Neural cell (in vitro differentiated cells): ENCODE results near the gene SYP. TPM values are rescaled to one million over a fixed set of nuclear protein-coding genes. Genes with fewer than 3 reads are reported as not detected.

Experiments used
- H2AFZ ChIP-seq: fragments of 200-600, 300-800 bp; sonication (generic), shearing (Covaris generic); 2 replicates; pipeline ENCODE4 v1.6.0; 2014; ENCODE audit warnings: low read depth, mild to moderate bottlenecking, antibody characterized with exemption, low read length, moderate library complexity
- H3F3A ChIP-seq: fragments of 200-600 bp; shearing (Covaris generic); 2 replicates; pipeline ENCODE4 v1.6.1; 2016; ENCODE audit warnings: mild to moderate bottlenecking, moderate library complexity, mixed read lengths, antibody characterized with exemption, low read length; ENCODE audit not compliant: insufficient read depth, poor library complexity, severe bottlenecking
- H3K27ac ChIP-seq: fragments of 200-600, 300-800 bp; sonication (generic), shearing (Covaris generic); 2 replicates; pipeline ENCODE4 v1.5.1; 2014; ENCODE audit warnings: mild to moderate bottlenecking, low read length, moderate library complexity
- H3K27me3 ChIP-seq: fragments of 300-800, 200-600 bp; sonication (generic), shearing (Covaris generic); 2 replicates; pipeline ENCODE4 v1.6.0; 2014; ENCODE audit warnings: mild to moderate bottlenecking, low read depth, low read length, moderate library complexity; ENCODE audit not compliant: insufficient read depth
- H3K36me3 ChIP-seq: fragments of 300-800, 200-600 bp; sonication (generic), shearing (Covaris generic); 2 replicates; pipeline ENCODE4 v1.5.1; 2014; ENCODE audit warnings: mild to moderate bottlenecking, antibody characterized with exemption, low read length, moderate library complexity; ENCODE audit not compliant: insufficient read depth
- H3K4me2 ChIP-seq: fragments of 300-800, 200-600 bp; sonication (generic), shearing (Covaris generic); 2 replicates; pipeline ENCODE4 v1.6.0; 2014; ENCODE audit warnings: mild to moderate bottlenecking, low read length
- H3K4me3 ChIP-seq: fragments of 300-800, 200-600 bp; sonication (generic), shearing (Covaris generic); 2 replicates; pipeline ENCODE4 v1.5.1; 2014; ENCODE audit warnings: mild to moderate bottlenecking, low read length, moderate library complexity
- H3K79me2 ChIP-seq: fragments of 200-600 bp; shearing (Covaris generic); replicated peaks from 2 replicates; pipeline ENCODE4 v1.6.0; 2014; ENCODE audit warnings: mild to moderate bottlenecking, low read length, moderate library complexity; ENCODE audit not compliant: insufficient read depth
- H3K9ac ChIP-seq: fragments of 300-800, 200-600 bp; sonication (generic), shearing (Covaris generic); 2 replicates; pipeline ENCODE4 v1.6.1; 2016; ENCODE audit warnings: mild to moderate bottlenecking, low read length, mixed read lengths
- H3K9me2 ChIP-seq: fragments of 200-600 bp; shearing (Covaris generic); 2 replicates; pipeline ENCODE4 v1.6.1; 2016; ENCODE audit warnings: mild to moderate bottlenecking, low read length, mixed read lengths; ENCODE audit not compliant: insufficient read depth
- H3K9me3 ChIP-seq: fragments of 200-600, 300-800 bp; sonication (generic), shearing (Covaris generic); 2 replicates; pipeline ENCODE4 v1.6.1; 2016; ENCODE audit warnings: mild to moderate bottlenecking, mixed run types, low read length, moderate library complexity, mixed read lengths
- H4K20me1 ChIP-seq: fragments of 200-600 bp; shearing (Covaris generic); 2 replicates; pipeline ENCODE4 v1.6.1; 2016; ENCODE audit warnings: mild to moderate bottlenecking, mixed run types; ENCODE audit not compliant: insufficient read depth
- CTCF ChIP-seq: fragments of 450-650 bp; IDR thresholded peaks from 2 replicates; pipeline ENCODE4 v1.5.1; 2014; ENCODE audit warnings: antibody characterized with exemption, mild to moderate bottlenecking, moderate library complexity; ENCODE audit not compliant: poor library complexity, severe bottlenecking
- EP300 ChIP-seq: fragments of 450-650 bp; conservative IDR thresholded peaks from 2 replicates; pipeline ENCODE4 v1.6.1; 2014; ENCODE audit warnings: antibody characterized with exemption, mild to moderate bottlenecking, moderate library complexity; ENCODE audit not compliant: poor library complexity, severe bottlenecking
- EZH2 ChIP-seq: fragments of 200-600, 300-800 bp; shearing (Covaris generic), sonication (generic); IDR thresholded peaks from 2 replicates; pipeline ENCODE4 v1.6.1; 2014; ENCODE audit warnings: antibody characterized with exemption, low read length, borderline replicate concordance, mild to moderate bottlenecking; ENCODE audit not compliant: insufficient read depth, poor library complexity, severe bottlenecking
- MXI1 ChIP-seq: fragments of 450-650 bp; conservative IDR thresholded peaks from 2 replicates; pipeline ENCODE4 v1.6.1; 2014; ENCODE audit warnings: antibody characterized with exemption, mild to moderate bottlenecking; ENCODE audit not compliant: poor library complexity, severe bottlenecking
- POLR2AphosphoS5 ChIP-seq: IDR thresholded peaks from 2 replicates; pipeline ENCODE4 v1.6.1; 2012
- RAD21 ChIP-seq: fragments of 450-650 bp; conservative IDR thresholded peaks from 2 replicates; pipeline ENCODE4 v1.6.1; 2014; ENCODE audit warnings: antibody characterized with exemption, mild to moderate bottlenecking, moderate library complexity
- REST ChIP-seq: IDR thresholded peaks from 2 replicates; pipeline ENCODE4 v1.6.1; 2012; ENCODE audit warnings: borderline replicate concordance
- SMC3 ChIP-seq: fragments of 450-650 bp; conservative IDR thresholded peaks from 2 replicates; pipeline ENCODE4 v1.6.1; 2014; ENCODE audit warnings: antibody characterized with exemption, mild to moderate bottlenecking, moderate library complexity; ENCODE audit not compliant: poor library complexity
- TAF1 ChIP-seq: IDR thresholded peaks from 2 replicates; pipeline ENCODE4 v1.6.1; 2012; ENCODE audit warnings: low read depth
- polyA plus RNA-seq: library from polyadenylated mRNA; depleted of rRNA; stranded (reverse); fragments of >200 nt; gene quantifications from 2 replicates; pipeline ENCODE4 v1.2.3, GENCODE V29; 2014

Gene SYP
- polyA plus RNA-seq, 1 donor from 2014 or later, result 240 TPM

DNA sequence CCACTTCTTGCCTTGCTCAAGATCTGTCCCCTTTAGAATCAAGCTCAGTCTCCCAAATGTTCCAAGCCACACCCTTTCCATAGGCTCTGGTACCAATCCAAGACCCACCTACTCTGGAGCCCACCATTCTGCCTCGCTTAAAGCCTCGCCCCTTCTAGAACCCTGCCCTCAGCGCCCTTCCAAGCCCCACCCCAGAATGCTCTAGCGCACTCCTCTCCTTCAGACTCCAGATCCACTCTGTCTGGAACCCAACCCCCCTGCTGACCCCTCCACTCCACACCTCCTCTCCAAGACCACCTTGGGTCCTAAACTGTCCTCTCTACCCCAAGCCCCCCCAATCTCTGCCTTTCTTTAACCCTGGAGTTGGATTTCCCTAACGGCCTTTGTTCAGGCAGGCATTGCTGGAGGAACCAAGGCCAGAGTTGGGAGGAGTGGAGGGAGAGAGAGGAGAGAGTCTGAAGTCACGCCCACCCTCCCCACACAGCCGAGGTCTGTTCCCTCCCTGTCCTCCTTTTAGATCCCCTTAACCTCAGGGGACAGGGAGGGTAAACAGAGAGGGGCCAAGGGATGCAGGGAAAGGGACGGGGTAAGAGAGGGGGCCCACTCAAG, 11.4 kb downstream of the SYP start:
- H3K4me2 ChIP-seq, result no peak overlapping the region
- no peak overlapping the region for H3K4me3 ChIP-seq
- no peak overlapping the region for H2AFZ ChIP-seq
- H3K27me3 ChIP-seq, result no peaks in the 10 kb centered on the region
- H3F3A ChIP-seq, result no peaks in the 10 kb centered on the region
- H3K9me3 ChIP-seq, result no peaks in the 10 kb centered on the region
- no peak overlapping the region for H3K9ac ChIP-seq
- TF ChIP-seq TAF1, result no peak
- no peak for TF ChIP-seq CTCF
- TF ChIP-seq REST, result no peak
- TF ChIP-seq POLR2AphosphoS5, result no peak
- no peak for TF ChIP-seq RAD21
- TF ChIP-seq MXI1, result no peak
- no peak for TF ChIP-seq EZH2
- no peak for TF ChIP-seq EP300
- no peak for TF ChIP-seq SMC3
- H4K20me1 ChIP-seq, result no peaks in the 10 kb centered on the region
- H3K27ac ChIP-seq, result no peak overlapping the region
- no peaks in the 10 kb centered on the region for H3K79me2 ChIP-seq
- H3K9me2 ChIP-seq, result no peaks in the 10 kb centered on the region
- H3K36me3 ChIP-seq, result no peaks in the 10 kb centered on the region

- H3K27me3 ChIP-seq, result no peaks in the 10 kb centered on the region
- H3K9ac ChIP-seq, result no peak overlapping the region
- TF ChIP-seq EZH2 (no peak), EP300 (no peak), TAF1 (no peak), CTCF (no peak), POLR2AphosphoS5 (no peak), RAD21 (no peak), MXI1 (no peak), SMC3 (no peak), REST (no peak)
- no peaks in the 10 kb centered on the region for H3K9me3 ChIP-seq
- H4K20me1 ChIP-seq, result no peaks in the 10 kb centered on the region
- H3K36me3 ChIP-seq, result no peaks in the 10 kb centered on the region
- no peak overlapping the region for H3K4me3 ChIP-seq
- no peaks in the 10 kb centered on the region for H3K79me2 ChIP-seq
- H3K27ac ChIP-seq, result no peak overlapping the region
- no peak overlapping the region for H2AFZ ChIP-seq
- H3K4me2 ChIP-seq, result no peak overlapping the region
- no peaks in the 10 kb centered on the region for H3K9me2 ChIP-seq
- H3F3A ChIP-seq, result no peaks in the 10 kb centered on the region
These were observed 12.5 kb downstream of the SYP start for GRCh38 chrX:49187526-49187925.
